Measurements from ENCODE around the gene B4GALNT2.

Gene B4GALNT2

GRCh38 chr17:49224198-49224996 is 91.8 kb downstream of the B4GALNT2 start:
- Histone ChIP-seq H3K4me1 (ENCODE audit: insufficient read depth, low read length) (no peaks in the 10 kb centered on the region), H3K4me3 (ENCODE audit: low read length) (no peak overlapping the region), H2AFZ (ENCODE audit: low read depth, low read length) (no peak overlapping the region), H3K9me3 (ENCODE audit: low read length) (no peaks in the 10 kb centered on the region), H3K27me3 (ENCODE audit: insufficient read depth, low read length) (peaks cover 64% of the 10 kb centered on the region), H3K36me3 (ENCODE audit: insufficient read depth, low read length) (no peaks in the 10 kb centered on the region)

GRCh38 chr17:49224997-49225337 is 92.4 kb downstream of the B4GALNT2 start:
- H3K36me3 ChIP-seq (ENCODE audit: insufficient read depth, low read length), result no peaks in the 10 kb centered on the region
- H3K27me3 ChIP-seq (ENCODE audit: insufficient read depth, low read length), result peaks cover 69% of the 10 kb centered on the region
- H3K4me3 ChIP-seq (ENCODE audit: low read length), result no peak overlapping the region
- no peak overlapping the region for H2AFZ ChIP-seq (ENCODE audit: low read depth, low read length)
- no peaks in the 10 kb centered on the region for H3K4me1 ChIP-seq (ENCODE audit: insufficient read depth, low read length)
- H3K9me3 ChIP-seq (ENCODE audit: low read length), result no peaks in the 10 kb centered on the region

- Histone ChIP-seq H3K4me3 (ENCODE audit: low read length) (no peak overlapping the region), H2AFZ (ENCODE audit: low read depth, low read length) (no peak overlapping the region), H3K27me3 (ENCODE audit: insufficient read depth, low read length) (peaks cover 69% of the 10 kb centered on the region), H3K4me1 (ENCODE audit: insufficient read depth, low read length) (peaks cover 4% of the 10 kb centered on the region), H3K9me3 (ENCODE audit: low read length) (no peaks in the 10 kb centered on the region), H3K36me3 (ENCODE audit: insufficient read depth, low read length) (no peaks in the 10 kb centered on the region)
Measured at GRCh38 chr17:49225554-49226236, 93.1 kb downstream of the B4GALNT2 start.

All from neuron (in vitro differentiated cells).